Sigmoid colon (tissue), 4 donors: ENCODE data around the gene THSD1.

Experiments
- CTCF ChIP-seq, 4 experiments: fragments of 450-650 bp in 3 of 4; fragments of 200-600 bp in 1 of 4; IDR thresholded peaks; one replicate each; pipeline ENCODE4 v1.5.1; 2016 to 2019; ENCODE audit warnings: antibody characterized with exemption in 4 of 4, mild to moderate bottlenecking in 3 of 4, moderate library complexity in 2 of 4
- POLR2AphosphoS5 ChIP-seq, 4 donors: sonication (generic); formaldehyde crosslinking; IDR thresholded peaks; one replicate each; pipeline ENCODE4 v1.6.1; 2017; ENCODE audit warnings: antibody characterized with exemption in 4 of 4

GRCh38 chr13:52414963-52415362 is 9.0 kb upstream of the THSD1 start:
- TF ChIP-seq POLR2AphosphoS5 (IDR thresholded peaks at IDR 0.05), result no peak
- TF ChIP-seq CTCF (IDR thresholded peaks at IDR 0.05), result no peak
